ES-I3 (cell line): Measurements from ENCODE around the gene MBTPS1.

ENCODE experiments used
- H3K36me3 ChIP-seq: 2 replicates; pipeline ENCODE4 v1.6.1; 2013; ENCODE audit warnings: mild to moderate bottlenecking, low read length, control low read depth, moderate library complexity; ENCODE audit not compliant: insufficient read depth
- H3K4me1 ChIP-seq: 2 replicates; pipeline ENCODE4 v1.6.1; 2013; ENCODE audit warnings: mild to moderate bottlenecking, control low read depth, low read length; ENCODE audit not compliant: insufficient read depth
- H3K9ac ChIP-seq: 2 replicates; pipeline ENCODE4 v1.6.1; 2013; ENCODE audit warnings: low read depth, mild to moderate bottlenecking, low read length, moderate library complexity
- H3K9me3 ChIP-seq: 2 replicates; pipeline ENCODE4 v1.6.1; 2013; ENCODE audit warnings: mild to moderate bottlenecking, low read length, moderate library complexity; ENCODE audit not compliant: control insufficient read depth, insufficient read depth

Gene MBTPS1

DNA sequence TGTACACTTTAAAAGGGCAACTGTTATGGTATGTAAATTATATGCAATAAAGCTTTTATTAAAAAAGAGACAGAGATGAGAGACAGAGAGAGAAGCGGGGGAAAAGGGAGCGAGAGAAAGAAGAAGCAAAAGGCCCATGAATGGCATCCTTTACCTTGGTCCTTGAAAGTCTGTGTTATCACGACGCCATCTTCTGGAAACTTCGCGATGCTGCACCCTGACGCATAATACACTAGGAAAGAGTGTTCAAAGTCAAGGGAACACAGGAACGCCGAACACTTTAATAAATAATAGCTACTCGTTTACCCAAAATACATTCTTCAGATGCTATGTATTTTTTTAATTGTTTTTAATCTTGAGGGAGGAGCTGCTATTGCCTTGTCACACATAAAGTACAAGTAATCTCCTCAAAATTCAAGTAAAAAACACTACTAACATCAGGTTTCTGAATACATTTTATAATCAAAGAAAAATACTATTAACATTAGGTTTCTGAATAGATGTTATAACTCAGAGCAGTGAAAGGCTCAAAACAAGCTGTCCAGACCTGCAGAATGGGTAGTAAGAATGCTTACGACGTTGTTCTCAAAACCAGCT, 51.1 kb downstream of the MBTPS1 start:
- H3K36me3 ChIP-seq: peaks cover 11% of the 10 kb centered on the region; the same call in 1 of the 2 replicates
- H3K9ac ChIP-seq: no peak overlapping the region
- H3K4me1 ChIP-seq: no peaks in the 10 kb centered on the region
- no peaks in the 10 kb centered on the region for H3K9me3 ChIP-seq

DNA sequence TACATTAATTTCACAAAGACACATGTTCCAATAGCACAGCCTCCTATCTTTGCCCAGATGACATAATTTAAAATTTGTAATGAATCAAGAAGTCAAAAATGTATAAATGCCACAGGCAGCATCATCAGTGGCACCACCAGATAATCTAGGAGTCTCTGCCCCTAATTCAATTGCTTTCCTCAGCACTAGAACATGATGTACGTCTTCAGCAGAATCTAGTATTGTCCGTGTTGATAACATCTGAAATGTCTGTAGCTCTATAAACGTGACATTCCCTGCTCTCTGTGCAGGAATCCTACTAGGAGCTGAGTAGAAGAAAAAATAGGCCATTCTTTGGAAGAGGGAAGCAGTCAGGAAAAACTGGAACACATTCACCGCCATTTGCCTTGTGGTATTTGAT, 52.8 kb downstream of the MBTPS1 start:
- Histone ChIP-seq H3K9me3 (no peaks in the 10 kb centered on the region), H3K36me3 (peaks cover 18% of the 10 kb centered on the region), H3K9ac (no peak overlapping the region), H3K4me1 (no peaks in the 10 kb centered on the region)

DNA sequence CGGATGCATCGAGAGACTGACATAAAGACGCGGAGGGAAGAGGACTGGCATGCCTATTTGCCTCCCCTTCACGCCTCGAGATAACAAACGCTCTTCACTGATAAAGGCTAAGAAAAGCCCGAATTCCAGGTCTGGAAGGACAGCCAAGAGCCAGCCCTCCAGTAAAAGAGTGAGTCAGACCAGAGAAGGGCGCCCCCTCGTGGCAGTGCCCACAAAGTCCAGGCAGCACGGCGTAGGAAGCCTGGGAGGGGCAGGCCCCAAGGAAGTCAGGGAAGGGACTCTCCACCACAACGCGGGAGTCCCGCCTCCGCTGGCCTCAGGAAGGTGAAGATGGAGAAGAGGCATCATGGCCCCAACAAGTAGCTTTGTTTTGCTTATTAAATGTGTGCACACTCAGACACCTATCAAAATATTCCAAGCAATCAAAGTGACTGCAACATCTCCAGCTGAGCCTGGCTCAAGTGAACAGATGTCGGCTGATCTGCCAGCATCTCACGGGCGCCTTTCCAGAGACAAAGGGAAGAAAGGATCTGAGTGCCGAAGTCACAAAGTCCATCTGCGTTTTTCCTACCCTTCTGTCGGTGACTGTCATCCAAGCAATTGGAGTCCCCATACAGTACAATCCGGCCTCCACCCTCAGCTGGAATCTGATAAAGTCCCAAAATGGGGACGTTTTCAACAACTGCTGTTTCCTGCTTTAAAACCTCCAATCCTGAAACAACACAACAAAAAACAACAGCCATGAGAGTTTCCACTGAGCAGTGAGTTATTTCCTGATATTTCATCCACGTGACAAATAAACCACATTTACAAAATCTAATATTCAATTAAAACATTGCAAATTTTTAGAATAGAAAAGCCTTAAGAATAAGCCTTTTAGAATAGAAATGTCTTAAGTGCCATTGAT, 53.8 kb downstream of the MBTPS1 start:
- H3K9me3 ChIP-seq: no peaks in the 10 kb centered on the region
- H3K36me3 ChIP-seq: peaks cover 20% of the 10 kb centered on the region
- H3K9ac ChIP-seq: no peak overlapping the region
- H3K4me1 ChIP-seq: no peaks in the 10 kb centered on the region

DNA sequence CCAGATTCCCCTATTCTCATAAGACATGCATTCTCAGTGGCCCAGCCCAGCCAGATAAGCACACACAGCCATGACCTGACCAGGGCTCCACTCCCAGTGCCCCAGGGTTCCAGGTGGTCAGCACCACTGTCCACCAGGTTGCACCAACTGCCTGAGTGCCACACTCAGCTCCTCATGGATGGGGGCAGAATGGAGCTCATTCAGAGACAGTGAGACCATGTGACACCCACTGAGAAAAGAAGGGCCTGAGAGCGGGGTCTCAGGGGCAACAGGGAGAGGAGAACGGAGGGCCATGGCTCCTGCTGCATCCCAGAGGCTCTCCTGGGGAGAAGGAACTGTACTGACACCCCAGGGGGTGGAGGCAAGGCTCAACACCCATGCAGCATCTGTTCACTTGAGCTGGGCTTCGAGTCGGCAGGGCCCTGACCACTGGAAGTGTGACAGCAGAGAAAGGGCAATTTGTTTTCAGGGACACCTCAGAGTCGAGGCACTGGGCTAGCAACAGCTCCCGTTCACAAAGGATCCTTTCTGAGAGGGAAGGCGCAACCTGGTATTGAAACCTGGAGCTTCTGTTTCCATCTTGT, 55.4 kb downstream of the MBTPS1 start:
- no peaks in the 10 kb centered on the region for H3K9me3 ChIP-seq
- peaks cover 17% of the 10 kb centered on the region for H3K36me3 ChIP-seq
- H3K4me1 ChIP-seq: 0 out of 2 replicates have a peak, but pooled peaks cover under 1% of the 10 kb centered on the region
- H3K9ac ChIP-seq: no peak overlapping the region

DNA sequence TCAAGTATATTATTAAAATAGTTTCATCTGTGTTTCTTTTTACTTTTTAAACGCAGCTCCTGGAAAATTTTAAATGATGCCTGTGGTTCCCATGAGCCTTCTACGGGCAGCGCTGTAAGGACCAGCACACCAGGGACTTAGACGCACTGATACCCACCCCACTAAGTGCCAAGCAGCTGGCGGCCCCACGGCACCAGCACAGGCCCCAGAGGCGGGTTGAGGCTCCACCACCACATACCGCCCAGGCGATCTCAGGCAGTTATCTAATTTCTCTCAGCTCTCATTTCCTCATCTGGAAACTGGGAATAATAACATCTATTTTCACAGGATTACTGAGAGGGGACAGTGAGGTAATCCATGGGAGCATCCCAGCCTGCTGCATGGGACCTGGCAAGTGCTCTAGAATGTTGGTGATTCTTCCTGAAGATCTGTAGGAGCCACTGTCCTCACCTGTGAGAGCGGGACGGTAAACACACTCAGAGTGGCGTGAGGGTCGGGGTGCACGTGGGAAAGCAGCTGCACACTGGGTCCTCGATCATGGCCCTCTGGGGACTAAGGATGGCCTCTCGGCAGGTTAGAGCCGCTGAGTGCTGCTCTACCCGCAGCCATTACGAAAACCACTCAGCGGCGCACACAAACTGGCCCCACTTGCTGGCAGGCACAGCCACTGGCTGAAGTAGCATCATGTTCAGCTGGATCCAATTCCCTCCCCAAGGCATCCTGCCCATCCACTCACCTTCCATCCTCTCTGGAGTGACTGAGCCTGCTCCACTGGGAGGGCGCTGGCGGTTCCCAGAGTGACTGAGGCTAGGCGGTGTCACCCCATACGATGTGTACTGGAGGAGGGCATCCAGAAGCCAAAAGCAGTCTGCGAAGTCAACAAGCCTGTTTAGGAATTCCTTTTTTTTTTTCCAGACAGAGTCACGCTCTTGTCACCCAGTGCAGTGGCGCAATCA, 56.5 kb downstream of the MBTPS1 start:
- no peak overlapping the region for H3K9ac ChIP-seq
- H3K36me3 ChIP-seq: peaks cover 21% of the 10 kb centered on the region
- peaks cover 11% of the 10 kb centered on the region; the same call in 1 of the 2 replicates for H3K4me1 ChIP-seq
- H3K9me3 ChIP-seq: no peaks in the 10 kb centered on the region

DNA sequence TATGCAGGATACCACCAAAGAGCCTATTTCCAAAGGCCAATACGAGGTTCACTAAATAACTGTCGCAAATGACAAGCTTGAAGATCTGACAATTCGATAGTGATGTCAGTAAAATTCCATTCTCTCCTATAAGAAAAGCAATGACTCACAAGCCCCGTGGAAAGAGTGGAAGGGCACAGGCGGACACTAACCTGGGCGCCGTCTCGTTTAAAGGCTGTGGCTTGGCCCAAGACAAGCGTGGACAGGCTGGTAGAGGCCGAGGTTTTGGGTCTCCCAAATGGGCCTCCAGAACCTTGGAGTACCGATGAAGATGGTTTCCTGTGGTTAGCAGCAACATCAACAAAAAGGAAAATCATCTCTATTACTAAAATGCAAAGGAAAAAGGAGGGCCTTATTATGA, 57.6 kb downstream of the MBTPS1 start:
- Histone ChIP-seq H3K4me1 (peaks cover 14% of the 10 kb centered on the region; the same call in 1 of the 2 replicates), H3K36me3 (peaks cover 21% of the 10 kb centered on the region), H3K9ac (no peak overlapping the region), H3K9me3 (no peaks in the 10 kb centered on the region)

DNA sequence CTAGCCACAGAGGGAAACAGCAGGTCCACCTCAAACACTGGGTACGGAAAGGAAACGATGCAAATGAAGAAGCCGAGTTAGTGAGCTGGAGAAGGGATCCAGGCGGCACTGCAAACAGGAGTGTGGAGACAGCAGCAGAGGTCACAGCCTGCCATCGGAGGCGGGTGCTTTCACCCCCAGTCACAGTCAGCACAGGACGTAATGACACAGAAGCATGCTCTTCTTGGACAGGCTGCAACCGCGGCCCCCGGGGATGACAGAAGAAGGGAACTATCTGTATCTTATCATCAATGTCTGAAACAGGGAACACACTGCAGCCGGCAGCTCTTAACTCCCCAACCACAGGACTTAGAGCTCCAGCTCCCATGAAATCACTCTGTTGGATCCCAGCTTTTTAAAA, 58.1 kb downstream of the MBTPS1 start:
- Histone ChIP-seq H3K36me3 (peaks cover 21% of the 10 kb centered on the region), H3K4me1 (peaks cover 14% of the 10 kb centered on the region; the same call in 1 of the 2 replicates), H3K9ac (no peak overlapping the region), H3K9me3 (no peaks in the 10 kb centered on the region)

DNA sequence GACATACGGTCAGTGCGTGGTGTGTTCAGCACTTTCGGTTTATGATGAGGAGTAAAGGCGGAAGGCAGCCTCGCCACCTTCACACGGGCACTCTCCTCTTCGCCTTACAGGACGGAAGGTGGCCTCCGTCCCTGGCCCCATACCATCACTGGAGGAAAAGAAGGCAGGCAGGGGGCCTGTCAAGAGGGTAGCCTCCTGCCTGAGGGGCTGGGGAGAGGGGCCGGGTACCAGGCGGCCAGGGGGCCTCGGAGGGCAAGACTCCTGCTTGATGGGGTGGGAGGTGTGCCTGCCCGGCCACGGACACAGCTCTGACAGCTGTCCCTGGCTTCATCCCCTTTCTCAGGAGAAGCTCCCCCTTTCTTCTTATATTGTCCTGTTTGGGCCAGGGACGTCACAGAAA, 58.5 kb downstream of the MBTPS1 start:
- peaks cover 21% of the 10 kb centered on the region for H3K36me3 ChIP-seq
- H3K4me1 ChIP-seq: peaks cover 14% of the 10 kb centered on the region; the same call in 1 of the 2 replicates
- H3K9ac ChIP-seq: no peak overlapping the region
- H3K9me3 ChIP-seq: no peaks in the 10 kb centered on the region

DNA sequence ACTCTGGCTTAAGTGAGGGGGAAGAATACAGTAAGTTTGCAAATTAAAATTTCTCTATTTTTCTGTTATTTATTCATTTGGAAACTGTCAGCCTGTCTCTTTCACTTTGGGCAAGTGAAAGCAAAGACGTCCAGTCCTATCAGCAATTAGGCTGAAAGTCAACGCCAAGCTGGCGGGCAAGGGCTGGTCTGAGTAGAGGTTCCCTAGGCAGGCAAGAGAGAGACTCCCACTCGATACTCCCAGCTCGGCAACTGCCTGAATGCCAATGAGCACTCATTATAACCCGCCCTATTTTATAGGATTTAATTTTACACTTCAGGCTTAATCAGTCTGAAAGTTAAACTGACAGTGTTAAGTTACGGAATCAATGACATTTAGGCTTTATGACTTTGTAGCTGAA, 59.8 kb downstream of the MBTPS1 start:
- no peak overlapping the region for H3K9ac ChIP-seq
- H3K4me1 ChIP-seq: peaks cover 14% of the 10 kb centered on the region; the same call in 1 of the 2 replicates
- H3K9me3 ChIP-seq: no peaks in the 10 kb centered on the region
- H3K36me3 ChIP-seq: peaks cover 21% of the 10 kb centered on the region

DNA sequence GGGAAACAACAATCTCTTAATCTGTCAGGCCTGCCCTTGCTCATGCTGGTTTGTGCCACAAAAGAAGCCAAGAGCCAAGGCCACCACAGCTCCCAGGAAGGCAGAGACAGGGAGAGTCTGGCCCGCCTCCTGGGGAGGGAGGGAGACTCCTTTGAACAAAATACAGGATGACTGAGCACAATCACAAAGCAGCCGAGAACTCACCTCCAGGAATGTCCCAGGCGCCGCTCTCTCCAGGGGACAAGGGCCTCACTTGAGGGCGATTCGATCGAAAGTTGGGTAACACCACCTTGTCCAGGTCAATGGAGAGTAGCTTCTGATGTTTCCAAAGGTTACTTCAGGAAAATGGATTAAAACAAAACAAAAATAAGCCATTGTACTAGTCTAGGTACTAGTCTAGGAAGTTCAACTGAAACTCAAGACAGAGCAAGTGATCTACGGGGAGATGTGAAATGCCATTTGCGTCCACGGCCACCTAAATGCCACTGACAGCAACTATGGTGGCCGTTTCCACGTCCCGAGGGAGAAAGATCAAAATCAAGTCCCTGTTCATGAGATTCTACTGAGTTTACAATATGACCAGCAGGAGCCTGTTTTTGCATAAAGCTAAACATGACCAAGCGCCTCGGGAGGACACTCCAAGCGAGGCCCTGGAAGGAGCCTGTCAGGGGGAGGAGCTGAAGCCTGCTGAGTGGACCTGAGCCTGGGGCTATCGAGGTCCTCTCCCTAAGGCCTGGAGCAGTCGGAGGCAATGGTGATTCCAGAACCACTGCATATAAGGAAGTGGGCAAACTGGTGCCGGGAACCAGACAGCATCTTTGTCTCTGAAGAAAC, 60.7 kb downstream of the MBTPS1 start:
- no peaks in the 10 kb centered on the region for H3K9me3 ChIP-seq
- peaks cover 14% of the 10 kb centered on the region; the same call in 1 of the 2 replicates for H3K4me1 ChIP-seq
- peaks cover 17% of the 10 kb centered on the region for H3K36me3 ChIP-seq
- no peak overlapping the region for H3K9ac ChIP-seq

DNA sequence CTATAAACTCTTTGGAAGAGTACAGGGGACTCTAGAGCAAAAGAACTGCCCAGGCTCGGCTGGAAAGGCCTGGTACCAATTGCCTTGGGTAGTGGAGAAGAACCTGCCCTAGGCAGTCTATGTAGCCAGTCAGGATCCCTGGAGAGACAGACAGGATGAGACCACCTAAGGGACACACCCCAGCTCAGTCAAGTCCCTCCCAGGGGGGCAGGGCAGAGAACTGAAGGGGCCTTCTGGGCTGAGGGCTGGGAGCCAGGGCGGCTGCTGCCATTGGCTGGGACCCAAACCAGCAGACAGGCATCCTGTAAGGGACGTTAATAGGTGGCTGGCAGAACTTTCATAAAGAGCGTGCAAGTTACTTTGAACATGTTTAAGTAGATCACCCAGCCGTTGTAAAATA, 61.4 kb downstream of the MBTPS1 start:
- H3K9me3 ChIP-seq: no peaks in the 10 kb centered on the region
- peaks cover 17% of the 10 kb centered on the region for H3K36me3 ChIP-seq
- H3K9ac ChIP-seq: no peak overlapping the region
- peaks cover 14% of the 10 kb centered on the region; the same call in 1 of the 2 replicates for H3K4me1 ChIP-seq

DNA sequence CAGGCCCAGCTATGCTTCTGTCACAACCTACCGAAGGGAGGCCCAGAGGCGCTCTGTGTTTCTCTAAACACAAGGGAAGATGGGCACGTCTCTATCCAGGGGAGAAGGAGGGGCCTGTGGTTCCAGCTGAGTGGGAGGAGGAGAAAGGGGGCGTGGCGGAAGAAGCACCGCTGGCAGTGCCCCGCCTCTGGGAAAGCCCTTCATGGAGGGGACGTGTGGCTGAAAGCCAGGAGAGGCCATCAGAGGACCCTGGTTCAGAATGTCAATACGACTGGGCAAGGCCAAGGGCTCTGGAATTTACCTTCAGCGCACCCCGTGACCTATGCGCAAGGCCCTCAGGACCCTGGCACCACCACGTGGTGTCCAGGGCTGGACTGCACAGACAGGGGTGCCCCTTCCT, 61.8 kb downstream of the MBTPS1 start:
- Histone ChIP-seq H3K9me3 (no peaks in the 10 kb centered on the region), H3K4me1 (peaks cover 14% of the 10 kb centered on the region; the same call in 1 of the 2 replicates), H3K36me3 (peaks cover 17% of the 10 kb centered on the region), H3K9ac (no peak overlapping the region)

DNA sequence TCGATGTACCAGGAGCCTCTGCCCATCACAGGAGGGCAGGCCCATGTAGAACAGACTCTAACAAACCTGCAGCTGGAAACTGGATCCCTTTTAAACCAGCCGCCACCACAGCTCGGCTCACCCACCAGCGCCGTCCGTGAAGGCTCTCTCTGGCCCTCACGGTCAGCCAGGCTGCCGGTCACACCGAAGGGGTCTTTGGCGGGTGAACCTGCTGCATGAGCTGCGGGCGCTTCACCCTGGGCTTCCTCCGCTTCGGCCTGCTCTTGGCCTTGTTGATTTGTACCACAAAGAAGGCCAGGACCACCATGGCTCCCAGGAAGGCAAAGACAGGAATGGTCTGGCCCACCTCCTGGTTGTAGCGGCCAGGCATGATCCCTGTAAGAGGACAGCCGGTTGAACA, 62.5 kb downstream of the MBTPS1 start:
- Histone ChIP-seq H3K4me1 (peaks cover 14% of the 10 kb centered on the region; the same call in 1 of the 2 replicates), H3K9ac (no peak overlapping the region), H3K9me3 (no peaks in the 10 kb centered on the region), H3K36me3 (peaks cover 13% of the 10 kb centered on the region)
